Pancreas (tissue), 10 donors: ENCODE measurements around the gene BAZ2B. TPM values are rescaled to one million over a fixed set of nuclear protein-coding genes. Genes with fewer than 3 reads are reported as not detected.

Experiments used
- ATAC-seq, 4 donors: fragments of 200-7000 bp; cut with Tn5 transposase; one replicate each; pipeline versions ENCODE4 v1.8.0 to v1.9.1; 2020; ENCODE audit warnings: mild to moderate bottlenecking in 4 of 4, moderate library complexity in 4 of 4
- DNase-seq, 6 donors: peaks; one replicate each; pipeline ENCODE4 v3.0.0-alpha.2; 2020
- FAIRE-seq: peaks from 2 replicates; lab custom pipeline; 2012; peaks lifted over from hg19 to GRCh38; lab: Jason Lieb, UNC
- H3K27ac ChIP-seq, 4 donors: fragments of 200-600 bp; sonication (generic); 1 replicate in 3 of 4; 2 replicates in 1 of 4; pipeline versions ENCODE4 v1.5.0 to v1.8.0; 2020
- H3K27me3 ChIP-seq, 4 donors: fragments of 200-600 bp; one replicate each; pipeline ENCODE4 v1.8.0; 2021
- H3K36me3 ChIP-seq, 3 donors: fragments of 200-600 bp; sonication (generic) in 1 of 3; one replicate each; pipeline versions ENCODE4 v1.5.0 to v1.8.0; 2020 to 2021
- H3K4me1 ChIP-seq, 3 donors: fragments of 200-600 bp; one replicate each; pipeline ENCODE4 v1.8.0; 2021
- H3K4me3 ChIP-seq, 4 donors: fragments of 200-600 bp; sonication (generic) in 2 of 4; one replicate each; pipeline versions ENCODE4 v1.5.0 to v1.8.0; 2020 to 2021
- H3K9me3 ChIP-seq, 4 donors: fragments of 200-600 bp; one replicate each; pipeline ENCODE4 v1.8.0; 2021
- CTCF ChIP-seq, 4 donors: fragments of 200-600 bp; sonication (generic) in 3 of 4; IDR thresholded peaks; one replicate each; pipeline versions ENCODE4 v1.5.0 to v1.8.0; 2021; ENCODE audit warnings: antibody characterized with exemption in 4 of 4
- WGBS, 2 donors: extraction: QIAGEN DNeasy Blood & Tissue Kit; methylation state at CpG; one replicate each; pipeline ENCODE4 v1.1.7; 2013; 5-methylcytosine and 5-hydroxymethylcytosine counted together
- intact Hi-C, 3 donors: fragments of 100-400 bp; cut with DNase I; formaldehyde crosslinking; loops; one replicate each; pipeline versions ENCODE4 v1.11.1 to v1.14.2; 2022
- polyA plus RNA-seq, 2 donors: library from polyadenylated mRNA; stranded (reverse); fragments of 200-250 nt; gene quantifications; one replicate each; pipeline ENCODE4 v1.2.3, GENCODE V29; 2013
- total RNA-seq, 6 donors: library from RNA; stranded (reverse); fragmentation: NEBNext Ultra II Directional in 4 of 6; extraction: Animal tissue kit (Norgen Biotek cat#: 25700) in 4 of 6; gene quantifications; one replicate each; pipeline versions ENCODE4 v1.2.1 to v1.2.4, GENCODE V29; 2021 to 2023
- donor health status: healthy with polysubstance abuse.
- donor health status: DM: no; HTN: no; CAD: no; lungs with moderate emphysema.
- donor health status: DM: no; HTN: no; CAD: no.
- donor health status: control.
- donor health status: control.
- donor health status: Bipolar disorder and iron deficiency.
- donor health status: DM: yes; HTN: yes; CAD: no.
- donor health status: DM: no; HTN: no; CAD: no.
- donor health status: DM: no; HTN: no; CAD: no.
- donor health status: DM: yes; HTN: yes; CAD: no.

The BAZ2B gene
- total and polyA plus RNA-seq, 8 donors, result 14.4 to 52.1 (median 34.4) TPM

GRCh38 chr2:159571540-159572260, 44.6 kb downstream of the BAZ2B start:
- intact Hi-C loops, result no loop called here
- no peak for FAIRE-seq
- no peak overlapping the region for H3K27ac ChIP-seq

GRCh38 chr2:159564081-159564480, 52.3 kb downstream of the BAZ2B start:
- FAIRE-seq, result no peak
- Histone ChIP-seq H3K9me3 (no peaks in the 10 kb centered on the region), H3K4me3 (no peak overlapping the region), H3K27me3 (no peaks in the 10 kb centered on the region), H3K36me3 (no peaks in the 10 kb centered on the region), H3K4me1 (no peaks in the 10 kb centered on the region), H3K27ac (no peak overlapping the region)
- TF ChIP-seq CTCF (IDR thresholded peaks at IDR 0.05), result no peak
- ATAC-seq, result no peak
- intact Hi-C loops, result no loop called here
- DNase-seq, result no peak

More at GRCh38 chr2:159571540-159572260, 44.6 kb downstream of the BAZ2B start:
- H3K9me3 ChIP-seq, result no peaks in the 10 kb centered on the region
- no peak for TF ChIP-seq CTCF (IDR thresholded peaks at IDR 0.05)
- WGBS, 2 donors, result 97 to 99% methylated on average over 3 of the region's 3 CpGs
- no peak for ATAC-seq
- no peak overlapping the region for H3K4me3 ChIP-seq
- H3K27me3 ChIP-seq, result no peaks in the 10 kb centered on the region
- no peak for DNase-seq
- no peaks in the 10 kb centered on the region for H3K36me3 ChIP-seq
- H3K4me1 ChIP-seq, result no peaks in the 10 kb centered on the region

GRCh38 chr2:159562248-159562647, 54.1 kb downstream of the BAZ2B start:
- Histone ChIP-seq H3K4me3 (no peak overlapping the region), H3K9me3 (no peaks in the 10 kb centered on the region), H3K36me3 (no peaks in the 10 kb centered on the region), H3K4me1 (no peaks in the 10 kb centered on the region), H3K27ac (no peak overlapping the region), H3K27me3 (no peaks in the 10 kb centered on the region)
- ATAC-seq (no peak), DNase-seq (no peak), FAIRE-seq (no peak)
- no peak for TF ChIP-seq CTCF (IDR thresholded peaks at IDR 0.05)
- 94 to 96% methylated on average over 2 of the region's 2 CpGs for WGBS, 2 donors
- intact Hi-C loops, result no loop called here

- DNase-seq (no peak), FAIRE-seq (no peak), ATAC-seq (no peak)
- H3K27ac ChIP-seq, result no peak overlapping the region
- H3K4me3 ChIP-seq, result no peak overlapping the region
- no peak for TF ChIP-seq CTCF (IDR thresholded peaks at IDR 0.05)
- H3K36me3 ChIP-seq, result no peaks in the 10 kb centered on the region
- H3K9me3 ChIP-seq, result no peaks in the 10 kb centered on the region
- H3K27me3 ChIP-seq, result no peaks in the 10 kb centered on the region
- intact Hi-C loops, result no loop called here
- no peaks in the 10 kb centered on the region for H3K4me1 ChIP-seq
- 91 to 98% methylated on average over 2 of the region's 2 CpGs for WGBS, 2 donors
Observed at GRCh38 chr2:159561786-159562185, 54.6 kb downstream of the BAZ2B start.

GRCh38 chr2:159561242-159561641, 55.1 kb downstream of the BAZ2B start:
- DNase-seq (no peak), ATAC-seq (no peak), FAIRE-seq (no peak)
- no peak overlapping the region for H3K27ac ChIP-seq
- no peaks in the 10 kb centered on the region for H3K9me3 ChIP-seq
- no peaks in the 10 kb centered on the region for H3K27me3 ChIP-seq
- TF ChIP-seq CTCF (IDR thresholded peaks at IDR 0.05), result no peak
- no peaks in the 10 kb centered on the region for H3K4me1 ChIP-seq
- no peaks in the 10 kb centered on the region for H3K36me3 ChIP-seq
- intact Hi-C loops, result no loop called here
- H3K4me3 ChIP-seq, result no peak overlapping the region
